Fibroblast of villous mesenchyme (primary cell): ENCODE measurements around the gene LAMB4. TPM values are rescaled to one million over a fixed set of nuclear protein-coding genes. Genes with fewer than 3 reads are reported as not detected.

Source experiments
- DNase-seq: peaks from one replicate; pipeline ENCODE4 v3.0.0-alpha.2; 2010; ENCODE audit warnings: low read depth
- H3K4me3 ChIP-seq: 2 replicates; pipeline ENCODE4 v1.5.1; 2011; ENCODE audit warnings: low read depth, mild to moderate bottlenecking, low read length
- total RNA-seq: library from RNA; depleted of rRNA; stranded (reverse); fragments of >200 nt; gene quantifications from 2 replicates; pipeline ENCODE4 v1.2.3, GENCODE V29; 2012
- TF ChIP-seq, protein P1 (sequence below): IDR thresholded peaks from 2 replicates; pipeline ENCODE4 v1.5.1; 2012; ENCODE audit warnings: low read depth, mild to moderate bottlenecking, low read length; ENCODE audit not compliant: insufficient read depth

LAMB4 gene
- total RNA-seq, 1 donor, result under 0.01 TPM

DNA sequence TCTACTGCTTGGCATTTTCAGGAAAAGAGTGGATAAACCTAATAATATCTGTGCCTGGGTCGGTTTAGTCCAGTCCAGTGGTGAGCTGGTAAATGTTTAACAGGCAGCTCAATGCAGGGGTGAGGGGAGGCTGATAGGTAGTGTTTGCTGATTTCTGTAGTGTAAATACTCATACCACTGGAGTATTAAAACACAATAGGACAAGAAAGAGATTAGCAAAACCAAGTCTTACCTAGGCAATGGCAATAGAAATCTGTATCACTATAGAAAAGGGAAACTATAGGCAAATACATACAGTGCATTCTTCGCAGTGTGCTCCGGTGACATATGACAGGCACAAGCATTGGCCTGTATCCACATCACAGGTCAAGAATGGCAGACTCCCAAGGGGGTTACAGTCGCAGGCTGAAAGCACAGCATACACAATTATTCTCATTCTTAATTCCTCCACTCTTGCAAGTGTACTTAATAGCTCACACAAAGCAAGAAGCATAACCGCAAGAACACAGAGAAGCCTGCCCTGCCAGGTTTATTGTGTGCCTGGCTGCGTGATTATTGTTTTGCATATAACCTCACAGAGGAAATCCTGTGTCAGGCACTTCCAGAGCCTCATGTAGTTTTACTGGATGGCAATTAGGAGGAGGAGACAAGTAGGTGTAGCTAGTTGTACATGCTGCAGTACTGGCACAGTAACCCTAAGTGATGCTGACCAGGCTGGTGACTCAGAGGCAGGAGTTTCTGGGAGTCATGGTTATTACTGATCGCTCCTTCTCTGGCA, 35.0 kb downstream of the LAMB4 start:
- TF ChIP-seq, protein P1, sequence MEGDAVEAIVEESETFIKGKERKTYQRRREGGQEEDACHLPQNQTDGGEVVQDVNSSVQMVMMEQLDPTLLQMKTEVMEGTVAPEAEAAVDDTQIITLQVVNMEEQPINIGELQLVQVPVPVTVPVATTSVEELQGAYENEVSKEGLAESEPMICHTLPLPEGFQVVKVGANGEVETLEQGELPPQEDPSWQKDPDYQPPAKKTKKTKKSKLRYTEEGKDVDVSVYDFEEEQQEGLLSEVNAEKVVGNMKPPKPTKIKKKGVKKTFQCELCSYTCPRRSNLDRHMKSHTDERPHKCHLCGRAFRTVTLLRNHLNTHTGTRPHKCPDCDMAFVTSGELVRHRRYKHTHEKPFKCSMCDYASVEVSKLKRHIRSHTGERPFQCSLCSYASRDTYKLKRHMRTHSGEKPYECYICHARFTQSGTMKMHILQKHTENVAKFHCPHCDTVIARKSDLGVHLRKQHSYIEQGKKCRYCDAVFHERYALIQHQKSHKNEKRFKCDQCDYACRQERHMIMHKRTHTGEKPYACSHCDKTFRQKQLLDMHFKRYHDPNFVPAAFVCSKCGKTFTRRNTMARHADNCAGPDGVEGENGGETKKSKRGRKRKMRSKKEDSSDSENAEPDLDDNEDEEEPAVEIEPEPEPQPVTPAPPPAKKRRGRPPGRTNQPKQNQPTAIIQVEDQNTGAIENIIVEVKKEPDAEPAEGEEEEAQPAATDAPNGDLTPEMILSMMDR, result no peak
- peak; percentile 96 for DNase-seq
- peak overlapping the region; percentile 26 for H3K4me3 ChIP-seq

- no peak overlapping the region for H3K4me3 ChIP-seq
- peak; percentile 92 for DNase-seq
- TF ChIP-seq, protein P1, result no peak
Measured at GRCh38 chr7:108094346-108094745, 35.8 kb downstream of the LAMB4 start.

- H3K4me3 ChIP-seq, result no peak overlapping the region
- no peak for DNase-seq
- TF ChIP-seq, protein P1, result no peak
Measured at GRCh38 chr7:108093851-108094331, 36.3 kb downstream of the LAMB4 start.

- DNase-seq, result no peak
- H3K4me3 ChIP-seq, result no peak overlapping the region
- TF ChIP-seq, protein P1, result no peak
Measured at GRCh38 chr7:108093341-108093740, 36.8 kb downstream of the LAMB4 start.

GRCh38 chr7:108091461-108091831, 38.7 kb downstream of the LAMB4 start:
- TF ChIP-seq, protein P1, result no peak
- no peak overlapping the region for H3K4me3 ChIP-seq
- DNase-seq, result peak; percentile 78

DNA sequence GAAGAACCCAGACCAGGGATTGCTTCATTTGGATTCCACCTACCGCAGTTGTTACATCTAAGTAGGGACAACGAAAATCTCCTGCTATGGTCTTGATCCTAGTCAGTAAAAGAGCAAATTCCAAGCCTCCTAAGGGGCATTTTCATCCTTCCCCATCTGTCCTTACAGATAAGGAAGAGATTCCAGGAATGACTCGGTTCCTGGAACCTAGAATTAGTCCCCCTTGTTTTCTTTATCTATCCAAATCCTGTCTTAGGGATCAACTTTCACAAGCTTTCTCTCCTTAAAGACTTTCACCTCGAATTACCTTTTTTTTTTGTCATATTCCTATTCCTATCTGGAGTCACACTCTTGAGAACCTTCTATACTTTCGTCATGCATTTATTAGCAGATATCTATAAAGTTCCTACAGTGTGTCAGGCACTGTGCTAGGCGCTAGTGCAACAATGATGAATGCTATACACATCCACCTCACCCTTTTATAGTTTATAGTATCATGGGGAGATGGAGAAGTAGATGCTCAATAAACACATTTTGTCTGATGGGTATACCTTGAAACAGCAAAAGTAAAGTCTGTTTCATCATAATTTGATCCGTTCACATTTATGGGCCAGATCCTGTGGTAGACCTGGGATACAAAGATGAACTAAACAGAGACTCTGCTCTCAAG, 39.2 kb downstream of the LAMB4 start:
- TF ChIP-seq, protein P1, result no peak
- no peak overlapping the region for H3K4me3 ChIP-seq
- peak; percentile 83 for DNase-seq

DNA sequence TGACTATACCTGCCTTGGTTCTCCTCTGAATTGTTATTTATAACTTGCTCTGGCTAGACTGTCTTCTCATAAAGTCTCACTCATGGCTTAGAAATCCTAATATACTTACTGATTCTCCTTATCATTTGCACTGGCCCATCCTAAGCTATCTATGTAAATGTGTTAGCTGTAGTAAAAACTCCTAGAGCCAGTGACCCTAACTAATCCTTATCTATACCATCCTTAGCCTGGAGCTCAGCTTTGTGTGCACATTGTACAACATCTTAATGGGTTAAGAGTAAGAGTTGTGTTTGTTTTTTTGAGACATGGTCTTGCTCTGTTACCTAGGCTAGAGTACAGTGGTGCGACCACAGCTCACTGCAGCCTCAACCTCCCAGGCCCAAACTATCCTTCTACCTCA, 40.8 kb downstream of the LAMB4 start:
- TF ChIP-seq, protein P1, result no peak
- DNase-seq, result peak; percentile 51
- H3K4me3 ChIP-seq, result no peak overlapping the region
